GM12878 (cell line): ENCODE measurements around the gene MLPH. TPM values are rescaled to one million over a fixed set of nuclear protein-coding genes. Genes with fewer than 3 reads are reported as not detected.

Source experiments
- ATAC-seq: fragments of 200-7000 bp; cut with Tn5 transposase; 3 replicates; pipeline ENCODE4 v1.9.1; 2020; ENCODE audit warnings: mild to moderate bottlenecking, moderate library complexity
- BruUV-seq: library from RNA; stranded (reverse); fragments of 400-500 nt; replicated peaks from 2 replicates; lab custom pipeline; 2021; lab: Mats Ljungman, UMichigan
- CTCF ChIA-PET: fragments of 300-600 bp; sonication (Branson Sonifier 250); formaldehyde crosslinking; extraction: SDS; loops from one replicate; lab custom pipeline; 2021; ENCODE audit warnings: inconsistent platforms; lab: Yijun Ruan, JAX
- POLR2A ChIA-PET: fragments of 350-600 bp; formaldehyde crosslinking; extraction: SDS; loops from one replicate; lab custom pipeline; 2021; ENCODE audit warnings: inconsistent platforms; lab: Charles Lee
- RAD21 ChIA-PET: fragments of 300-600 bp; sonication (Branson Sonifier 250); formaldehyde crosslinking; loops from one replicate; lab custom pipeline; 2023; ENCODE audit warnings: antibody characterized with exemption; ENCODE audit not compliant: unreplicated experiment; lab: Charles Lee
- SMC1A ChIA-PET: fragments of 300-600 bp; sonication (Branson Sonifier 250); formaldehyde crosslinking; loops from one replicate; lab custom pipeline; 2023; ENCODE audit not compliant: unreplicated experiment, uncharacterized antibody; lab: Charles Lee
- DNase-seq: peaks from one replicate; pipeline ENCODE4 v3.0.0-alpha.2; 2011; ENCODE audit warnings: low read depth, low spot score
- FAIRE-seq: peaks from 3 replicates; lab custom pipeline; 2011; peaks lifted over from hg19 to GRCh38; lab: Jason Lieb, UNC
- H2AFZ ChIP-seq: 2 replicates; pipeline ENCODE4 v1.6.0; 2011; ENCODE audit warnings: low read depth, low read length, control low read depth; ENCODE audit not compliant: control insufficient read depth
- H3K27ac ChIP-seq: 2 replicates; pipeline ENCODE4 v1.5.1; 2011; ENCODE audit warnings: control low read depth; ENCODE audit not compliant: control insufficient read depth, insufficient read depth
- H3K27me3 ChIP-seq, 2 experiments: replicated peaks in 1 of 2; 2 replicates each; pipeline versions ENCODE4 v1.6.0 to v1.6.1; 2011; ENCODE audit warnings: low read length in 1 of 2; ENCODE audit not compliant: control insufficient read depth in 2 of 2, insufficient read depth in 2 of 2
- H3K36me3 ChIP-seq, 2 experiments: 2 replicates each; pipeline ENCODE4 v1.5.1; 2011; ENCODE audit warnings: low read length in 1 of 2; ENCODE audit not compliant: control insufficient read depth in 2 of 2, insufficient read depth in 2 of 2
- H3K4me1 ChIP-seq: 2 replicates; pipeline ENCODE4 v1.6.1; 2011; ENCODE audit warnings: mild to moderate bottlenecking, low read length, moderate library complexity, mixed read lengths; ENCODE audit not compliant: control insufficient read depth, insufficient read depth
- H3K4me2 ChIP-seq: 2 replicates; pipeline ENCODE4 v1.6.0; 2011; ENCODE audit warnings: control low read depth; ENCODE audit not compliant: control insufficient read depth, insufficient read depth
- H3K4me3 ChIP-seq: fragments of 200-600 bp; sonication (generic); 2 replicates; pipeline ENCODE4 v1.5.1; 2016
- H3K79me2 ChIP-seq: 2 replicates; pipeline ENCODE4 v1.6.0; 2011; ENCODE audit warnings: low read length; ENCODE audit not compliant: control insufficient read depth, insufficient read depth
- H3K9ac ChIP-seq: 2 replicates; pipeline ENCODE4 v1.8.0; 2011; ENCODE audit warnings: low read length, control low read depth, mixed read lengths; ENCODE audit not compliant: control insufficient read depth, insufficient read depth
- H3K9me3 ChIP-seq: replicated peaks from 3 replicates; pipeline ENCODE4 v1.5.1; 2011; ENCODE audit warnings: mild to moderate bottlenecking, low read length; ENCODE audit not compliant: control insufficient read depth, insufficient read depth
- H4K20me1 ChIP-seq: 2 replicates; pipeline ENCODE4 v1.6.0; 2011; ENCODE audit not compliant: control insufficient read depth, insufficient read depth
- RCOR1 ChIP-seq: conservative IDR thresholded peaks from 2 replicates; pipeline ENCODE4 v1.6.1; 2012; ENCODE audit warnings: low read depth, low read length, improper control_type of control experiment
- SIX5 ChIP-seq: IDR thresholded peaks from 2 replicates; pipeline ENCODE4 v1.6.1; 2011; ENCODE audit warnings: mild to moderate bottlenecking, low read depth, low read length, moderate library complexity; ENCODE audit not compliant: severe bottlenecking
- ZBED1 ChIP-seq: IDR thresholded peaks from 2 replicates; pipeline ENCODE4 v1.6.1; 2016; ENCODE audit warnings: borderline replicate concordance
- ZNF24 ChIP-seq: fragments of 450-650 bp; IDR thresholded peaks from 2 replicates; pipeline ENCODE4 v1.6.1; 2017; ENCODE audit warnings: antibody characterized with exemption, mild to moderate bottlenecking
- WGBS: methylation state at CpG from one replicate; pipeline ENCODE4 v1.1.6; 2016; ENCODE audit warnings: low lambda C conversion rate; ENCODE audit not compliant: insufficient replicate concordance, insufficient coverage; ENCODE audit errors: missing lambda C conversion rate; 5-methylcytosine and 5-hydroxymethylcytosine counted together
- in situ Hi-C: fragments of 300-500 bp; cut with MboI; formaldehyde crosslinking; loops from 9 replicates; pipeline ENCODE4 v1.14.3; 2018; ENCODE audit warnings: mixed read lengths
- intact Hi-C: fragments of 100-400 bp; cut with micrococcal nuclease; formaldehyde crosslinking; loops from one replicate; pipeline ENCODE4 v1.14.2; 2022; ENCODE audit not compliant: unreplicated experiment
- polyA plus RNA-seq, 11 experiments: library from polyadenylated mRNA; depleted of rRNA in 4 of 11; unstranded in 6 of 11; stranded (reverse) in 5 of 11; fragments of >200 nt; fragmentation: Nextera tagmentation in 4 of 11; fragmentation: Illumina TruSeq in 1 of 11; extraction: Ambion mirVana in 4 of 11; extraction: Trizol in 1 of 11; gene quantifications; 1 replicate in 1 of 11; 2 replicates in 10 of 11; pipeline versions ENCODE4 v1.2.1 to v1.2.3, GENCODE V29; 2011 to 2016; ENCODE audit warnings: inconsistent platforms in 2 of 11, missing spikeins in 2 of 11, low read depth in 1 of 11
- total RNA-seq, 4 experiments: library from RNA; depleted of rRNA in 3 of 4; stranded (reverse); fragments of >200 nt in 3 of 4; fragmentation: Illumina TruSeq in 1 of 4; extraction: Trizol in 1 of 4; gene quantifications; 2 replicates each; pipeline versions ENCODE4 v1.2.1 to v1.2.3, GENCODE V29; 2013 to 2021
- TF ChIP-seq, protein P1 (sequence below): fragments of 450-650 bp; IDR thresholded peaks from 2 replicates; pipeline ENCODE4 v1.6.1; 2017; ENCODE audit warnings: mild to moderate bottlenecking, moderate library complexity

Gene MLPH
- total and polyA plus RNA-seq, 10 of the 15 experiments (the other 5 are each of a cell fraction or from before 2014, with no cell fraction given) = 0.16 to 0.85 TPM; not detected in 8

DNA sequence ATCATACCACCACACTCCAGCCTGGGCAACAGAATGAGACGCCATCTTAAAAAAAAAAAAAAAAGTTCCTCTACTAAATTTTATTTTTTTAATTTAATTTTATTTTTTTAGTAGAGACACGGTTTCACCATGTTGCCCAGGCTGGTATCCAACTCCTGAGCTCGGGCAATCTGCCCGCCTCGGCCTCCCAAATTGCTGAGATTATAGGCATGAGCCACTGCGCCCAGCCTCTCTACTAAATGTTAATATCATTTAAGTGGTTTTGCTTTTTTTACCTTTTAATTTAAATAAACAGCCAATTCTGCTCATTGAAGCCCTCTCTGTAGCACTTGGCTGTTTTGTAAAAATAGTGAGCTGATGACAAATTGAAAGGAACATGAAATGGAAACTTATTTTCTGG is 94.3 kb downstream of the MLPH start:
- DNase-seq = no peak
- WGBS = 55% methylated on average over 6 of the region's 6 CpGs
- H3K4me3 ChIP-seq = no peak overlapping the region
- H2AFZ ChIP-seq = no peak overlapping the region; the same call in 1 of the 2 replicates
- ChIA-PET POLR2A (no interaction called here), CTCF (interaction anchor here (0.5 to 4.7 kb wide), 19 partner anchors 9 to 448 kb away, joined by 3 to 37 read pairs (median 3); no protein-coding TSS in a partner anchor), RAD21 (interaction anchor here (0.7 to 2.4 kb wide), 10 partner anchors 9 to 277 kb away, joined by 3 to 18 read pairs (median 4); no protein-coding TSS in a partner anchor), SMC1A (interaction anchor here (0.6 to 2.4 kb wide), 12 partner anchors 9 to 1974 kb away, joined by 3 to 11 read pairs (median 4); no protein-coding TSS in a partner anchor)
- no peaks in the 10 kb centered on the region for H4K20me1 ChIP-seq
- intact Hi-C loops (loop anchor here (1.0 kb wide), 2 partner anchors 164 to 193 kb away; no protein-coding TSS in a partner anchor), in situ Hi-C loops (loop anchor here (10.0 kb wide), 1 partner anchor 163 kb away; no protein-coding TSS in a partner anchor)
- no peaks in the 10 kb centered on the region for H3K9me3 ChIP-seq
- no peaks in the 10 kb centered on the region for H3K36me3 ChIP-seq
- H3K79me2 ChIP-seq = no peaks in the 10 kb centered on the region
- H3K4me1 ChIP-seq = no peaks in the 10 kb centered on the region
- no peaks in the 10 kb centered on the region; a peak in 1 of 4 replicates for H3K27me3 ChIP-seq
- ATAC-seq = no peak
- H3K4me2 ChIP-seq = no peak overlapping the region
- no peak overlapping the region for H3K27ac ChIP-seq
- no peak overlapping the region for H3K9ac ChIP-seq
- no peak for FAIRE-seq
- BruUV-seq = no TSS peak
- TF ChIP-seq, protein P1, sequence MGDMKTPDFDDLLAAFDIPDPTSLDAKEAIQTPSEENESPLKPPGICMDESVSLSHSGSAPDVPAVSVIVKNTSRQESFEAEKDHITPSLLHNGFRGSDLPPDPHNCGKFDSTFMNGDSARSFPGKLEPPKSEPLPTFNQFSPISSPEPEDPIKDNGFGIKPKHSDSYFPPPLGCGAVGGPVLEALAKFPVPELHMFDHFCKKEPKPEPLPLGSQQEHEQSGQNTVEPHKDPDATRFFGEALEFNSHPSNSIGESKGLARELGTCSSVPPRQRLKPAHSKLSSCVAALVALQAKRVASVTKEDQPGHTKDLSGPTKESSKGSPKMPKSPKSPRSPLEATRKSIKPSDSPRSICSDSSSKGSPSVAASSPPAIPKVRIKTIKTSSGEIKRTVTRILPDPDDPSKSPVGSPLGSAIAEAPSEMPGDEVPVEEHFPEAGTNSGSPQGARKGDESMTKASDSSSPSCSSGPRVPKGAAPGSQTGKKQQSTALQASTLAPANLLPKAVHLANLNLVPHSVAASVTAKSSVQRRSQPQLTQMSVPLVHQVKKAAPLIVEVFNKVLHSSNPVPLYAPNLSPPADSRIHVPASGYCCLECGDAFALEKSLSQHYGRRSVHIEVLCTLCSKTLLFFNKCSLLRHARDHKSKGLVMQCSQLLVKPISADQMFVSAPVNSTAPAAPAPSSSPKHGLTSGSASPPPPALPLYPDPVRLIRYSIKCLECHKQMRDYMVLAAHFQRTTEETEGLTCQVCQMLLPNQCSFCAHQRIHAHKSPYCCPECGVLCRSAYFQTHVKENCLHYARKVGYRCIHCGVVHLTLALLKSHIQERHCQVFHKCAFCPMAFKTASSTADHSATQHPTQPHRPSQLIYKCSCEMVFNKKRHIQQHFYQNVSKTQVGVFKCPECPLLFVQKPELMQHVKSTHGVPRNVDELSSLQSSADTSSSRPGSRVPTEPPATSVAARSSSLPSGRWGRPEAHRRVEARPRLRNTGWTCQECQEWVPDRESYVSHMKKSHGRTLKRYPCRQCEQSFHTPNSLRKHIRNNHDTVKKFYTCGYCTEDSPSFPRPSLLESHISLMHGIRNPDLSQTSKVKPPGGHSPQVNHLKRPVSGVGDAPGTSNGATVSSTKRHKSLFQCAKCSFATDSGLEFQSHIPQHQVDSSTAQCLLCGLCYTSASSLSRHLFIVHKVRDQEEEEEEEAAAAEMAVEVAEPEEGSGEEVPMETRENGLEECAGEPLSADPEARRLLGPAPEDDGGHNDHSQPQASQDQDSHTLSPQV = no peak
- TF ChIP-seq ZNF24 (no peak), RCOR1 (no peak), ZBED1 (no peak), SIX5 (no peak)
